Neural crest cell (in vitro differentiated cells): ENCODE results near the gene RIMS1. TPM values are rescaled to one million over a fixed set of nuclear protein-coding genes. Genes with fewer than 3 reads are reported as not detected.

Experiments
- DNase-seq: peaks from one replicate; pipeline ENCODE4 v3.0.0; 2021; ENCODE audit warnings: low read depth, mixed read lengths, low spot score
- H3K27ac Mint-ChIP-seq: one replicate; pipeline ENCODE4 v1.8.0; 2021; ENCODE audit warnings: mild to moderate bottlenecking, mixed read lengths; ENCODE audit not compliant: unreplicated experiment
- H3K27me3 Mint-ChIP-seq: 2 replicates; pipeline ENCODE4 v1.8.0; 2021; ENCODE audit warnings: low read depth, mild to moderate bottlenecking, mixed read lengths
- H3K36me3 Mint-ChIP-seq: 2 replicates; pipeline ENCODE4 v1.8.0; 2021; ENCODE audit warnings: low read depth, mild to moderate bottlenecking, mixed read lengths
- H3K4me1 Mint-ChIP-seq: 2 replicates; pipeline ENCODE4 v1.8.0; 2021; ENCODE audit warnings: mixed read lengths
- H3K4me3 Mint-ChIP-seq: one replicate; pipeline ENCODE4 v1.8.0; 2021; ENCODE audit warnings: mild to moderate bottlenecking, mixed read lengths
- H3K9me3 Mint-ChIP-seq: 2 replicates; pipeline ENCODE4 v1.8.0; 2021; ENCODE audit warnings: mixed read lengths
- total RNA-seq: library from RNA; stranded (reverse); gene quantifications from 2 replicates; pipeline ENCODE4 v1.2.1, GENCODE V29; 2021
- TF ChIP-seq, protein P1 (sequence below): fragments of 200-600 bp; sonication (generic); conservative IDR thresholded peaks from 2 replicates; pipeline ENCODE4 v1.5.0; 2021; ENCODE audit warnings: antibody characterized with exemption, mild to moderate bottlenecking

RIMS1 gene
- total RNA-seq, 1 donor from 2014 or later: 4.5 TPM

DNA sequence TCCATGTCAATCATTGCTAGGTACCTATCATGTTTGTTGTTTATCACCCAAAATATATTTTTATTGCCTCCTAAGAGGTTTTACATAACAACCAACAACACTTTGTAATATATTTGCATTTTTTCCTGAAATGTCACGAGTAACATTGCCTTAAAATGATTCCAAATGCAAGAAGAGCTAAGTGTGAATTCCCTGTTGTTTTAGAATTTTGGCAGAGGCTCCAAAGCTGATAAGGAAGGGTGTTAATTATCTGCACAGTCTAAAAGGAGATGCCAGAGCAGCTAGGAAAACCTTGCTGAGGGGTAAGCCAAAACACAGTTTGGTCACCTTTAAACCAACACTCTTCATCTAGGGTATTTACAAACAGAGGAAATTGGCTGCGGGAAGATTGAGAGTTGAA lies 533.6 kb downstream of the RIMS1 start:
- Mint-ChIP-seq H3K36me3 (no peaks in the 10 kb centered on the region), H3K4me1 (no peaks in the 10 kb centered on the region), H3K27ac (no peak overlapping the region), H3K4me3 (no peak overlapping the region), H3K9me3 (no peaks in the 10 kb centered on the region), H3K27me3 (peaks cover 2% of the 10 kb centered on the region)
- no peak for DNase-seq
- TF ChIP-seq, protein P1, sequence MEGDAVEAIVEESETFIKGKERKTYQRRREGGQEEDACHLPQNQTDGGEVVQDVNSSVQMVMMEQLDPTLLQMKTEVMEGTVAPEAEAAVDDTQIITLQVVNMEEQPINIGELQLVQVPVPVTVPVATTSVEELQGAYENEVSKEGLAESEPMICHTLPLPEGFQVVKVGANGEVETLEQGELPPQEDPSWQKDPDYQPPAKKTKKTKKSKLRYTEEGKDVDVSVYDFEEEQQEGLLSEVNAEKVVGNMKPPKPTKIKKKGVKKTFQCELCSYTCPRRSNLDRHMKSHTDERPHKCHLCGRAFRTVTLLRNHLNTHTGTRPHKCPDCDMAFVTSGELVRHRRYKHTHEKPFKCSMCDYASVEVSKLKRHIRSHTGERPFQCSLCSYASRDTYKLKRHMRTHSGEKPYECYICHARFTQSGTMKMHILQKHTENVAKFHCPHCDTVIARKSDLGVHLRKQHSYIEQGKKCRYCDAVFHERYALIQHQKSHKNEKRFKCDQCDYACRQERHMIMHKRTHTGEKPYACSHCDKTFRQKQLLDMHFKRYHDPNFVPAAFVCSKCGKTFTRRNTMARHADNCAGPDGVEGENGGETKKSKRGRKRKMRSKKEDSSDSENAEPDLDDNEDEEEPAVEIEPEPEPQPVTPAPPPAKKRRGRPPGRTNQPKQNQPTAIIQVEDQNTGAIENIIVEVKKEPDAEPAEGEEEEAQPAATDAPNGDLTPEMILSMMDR: no peak

DNA sequence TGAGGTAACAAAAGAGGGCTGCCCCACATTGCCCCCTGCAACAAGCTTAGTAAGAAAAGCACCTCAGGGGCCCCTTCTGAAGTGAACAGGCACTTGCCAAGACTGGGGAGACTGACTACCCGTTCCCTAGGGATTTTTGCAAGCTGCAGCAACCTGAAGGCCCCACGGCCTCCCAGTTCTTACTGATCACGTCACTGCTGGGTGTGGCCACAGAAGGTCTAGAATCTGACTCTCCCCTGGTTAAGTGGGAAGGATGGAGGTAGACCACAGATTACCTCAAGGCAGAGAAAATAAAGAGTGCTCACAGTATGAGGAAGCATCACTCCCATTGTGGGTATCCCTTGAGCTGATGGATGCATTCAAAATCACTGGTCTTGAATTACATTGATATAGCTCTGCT lies 534.1 kb downstream of the RIMS1 start:
- Mint-ChIP-seq H3K9me3 (no peaks in the 10 kb centered on the region), H3K4me3 (no peak overlapping the region), H3K27me3 (no peaks in the 10 kb centered on the region), H3K36me3 (no peaks in the 10 kb centered on the region), H3K27ac (no peak overlapping the region), H3K4me1 (no peaks in the 10 kb centered on the region)
- DNase-seq: no peak
- TF ChIP-seq, protein P1: no peak

DNA sequence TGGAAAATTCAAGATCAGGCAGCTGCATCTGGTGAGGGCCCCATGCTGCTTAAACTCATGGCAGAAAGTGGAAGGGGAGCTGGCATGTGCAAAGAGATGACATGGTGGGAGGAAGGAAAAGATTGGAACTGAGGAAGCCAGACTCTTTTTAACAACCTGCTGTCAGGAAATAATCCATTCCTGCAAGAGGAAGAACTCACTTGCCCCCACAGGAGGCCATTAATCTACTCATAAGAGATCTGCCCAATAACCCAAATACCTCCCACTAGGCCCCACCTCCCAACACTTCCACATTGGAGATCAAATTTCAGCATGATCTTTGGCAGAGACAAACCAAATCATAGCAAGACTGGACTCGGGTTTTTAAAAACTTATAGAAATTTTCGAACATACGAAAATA lies 535.0 kb downstream of the RIMS1 start:
- no peak overlapping the region for H3K4me3 Mint-ChIP-seq
- no peaks in the 10 kb centered on the region for H3K27me3 Mint-ChIP-seq
- no peak for DNase-seq
- H3K9me3 Mint-ChIP-seq: no peaks in the 10 kb centered on the region
- no peaks in the 10 kb centered on the region for H3K4me1 Mint-ChIP-seq
- TF ChIP-seq, protein P1: no peak
- no peaks in the 10 kb centered on the region for H3K36me3 Mint-ChIP-seq
- no peak overlapping the region for H3K27ac Mint-ChIP-seq

DNA sequence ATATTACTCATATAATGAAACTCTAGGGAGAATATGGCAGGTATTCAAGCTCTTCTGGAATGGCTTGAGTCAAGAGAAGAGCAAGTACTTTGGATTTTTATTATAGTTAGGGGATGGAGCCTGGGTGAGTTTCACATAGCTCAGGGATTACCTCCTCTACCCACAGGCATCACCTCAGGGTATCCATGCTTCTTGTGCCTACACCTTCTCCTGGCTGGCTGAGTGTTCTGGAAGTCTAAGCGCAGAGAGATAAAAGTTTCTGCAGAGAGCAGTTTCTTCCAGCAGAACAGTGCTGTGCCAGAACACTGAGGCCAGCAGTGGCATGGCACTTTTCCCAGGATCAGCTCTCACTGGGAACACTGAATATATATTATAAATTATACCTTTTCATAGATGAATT lies 535.8 kb downstream of the RIMS1 start:
- H3K4me1 Mint-ChIP-seq: no peaks in the 10 kb centered on the region
- H3K27me3 Mint-ChIP-seq: no peaks in the 10 kb centered on the region
- no peaks in the 10 kb centered on the region for H3K36me3 Mint-ChIP-seq
- DNase-seq: no peak
- H3K4me3 Mint-ChIP-seq: no peak overlapping the region
- no peak overlapping the region for H3K27ac Mint-ChIP-seq
- TF ChIP-seq, protein P1: no peak
- no peaks in the 10 kb centered on the region for H3K9me3 Mint-ChIP-seq

DNA sequence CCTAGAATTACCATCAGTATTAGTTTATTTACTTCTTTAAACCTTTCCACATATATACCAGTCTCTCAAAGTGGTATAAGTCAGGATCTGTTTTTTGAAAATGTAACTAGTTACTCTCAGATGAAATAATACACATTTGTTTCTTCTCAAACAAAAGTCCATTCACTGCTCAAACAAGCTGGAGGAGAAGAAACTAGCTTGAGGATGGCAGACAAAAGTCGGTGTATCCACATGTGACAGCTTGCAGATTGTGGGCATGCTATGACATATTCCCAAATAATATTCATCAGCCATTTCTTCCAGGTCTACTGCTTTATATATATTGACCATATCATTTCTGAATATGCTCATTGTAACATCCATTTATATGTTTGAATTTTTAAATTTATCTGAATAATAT lies 538.1 kb downstream of the RIMS1 start:
- DNase-seq: no peak
- Mint-ChIP-seq H3K4me1 (no peaks in the 10 kb centered on the region), H3K36me3 (no peaks in the 10 kb centered on the region), H3K4me3 (no peak overlapping the region), H3K27me3 (no peaks in the 10 kb centered on the region), H3K9me3 (peaks cover 3% of the 10 kb centered on the region), H3K27ac (no peak overlapping the region)
- TF ChIP-seq, protein P1: no peak
